Keratinocyte (primary cell): ENCODE data around the gene SIPA1L3. TPM values are rescaled to one million over a fixed set of nuclear protein-coding genes. Genes with fewer than 3 reads are reported as not detected.

ENCODE experiments used
- DNase-seq: peaks from one replicate; pipeline ENCODE4 v3.0.0-alpha.2; 2011; ENCODE audit warnings: low read depth, missing footprints, low spot score
- FAIRE-seq: peaks from 2 replicates; lab custom pipeline; 2011; peaks lifted over from hg19 to GRCh38; lab: Jason Lieb, UNC
- H2AFZ ChIP-seq: 2 replicates; pipeline ENCODE4 v1.6.0; 2012; ENCODE audit warnings: low read length, control low read depth, inconsistent platforms; ENCODE audit not compliant: control insufficient read depth
- H3K27ac ChIP-seq: 2 replicates; pipeline ENCODE4 v1.5.1; 2011; ENCODE audit warnings: low read length; ENCODE audit not compliant: control insufficient read depth, insufficient read depth
- H3K27me3 ChIP-seq: 3 replicates; pipeline ENCODE4 v1.6.0; 2011; ENCODE audit warnings: low read length; ENCODE audit not compliant: control insufficient read depth, insufficient read depth; ENCODE audit errors: extremely low read depth
- H3K36me3 ChIP-seq, 2 experiments: 2 replicates in 1 of 2; 3 replicates in 1 of 2; pipeline ENCODE4 v1.5.1; 2011; ENCODE audit warnings: low read length in 2 of 2, mild to moderate bottlenecking in 1 of 2; ENCODE audit not compliant: control insufficient read depth in 2 of 2, insufficient read depth in 2 of 2; ENCODE audit errors: extremely low read depth in 1 of 2
- H3K4me1 ChIP-seq: 3 replicates; pipeline ENCODE4 v1.5.1; 2011; ENCODE audit warnings: low read length; ENCODE audit not compliant: control insufficient read depth, insufficient read depth; ENCODE audit errors: extremely low read depth
- H3K4me2 ChIP-seq: 3 replicates; pipeline ENCODE4 v1.6.0; 2011; ENCODE audit warnings: low read depth, low read length; ENCODE audit not compliant: control insufficient read depth, insufficient read depth; ENCODE audit errors: extremely low read depth
- H3K4me3 ChIP-seq, 3 experiments: fragments of 200-600 bp in 1 of 3; sonication (generic) in 1 of 3; 2 replicates in 2 of 3; 3 replicates in 1 of 3; pipeline ENCODE4 v1.5.1; 2011 to 2016; ENCODE audit warnings: low read length in 3 of 3, mild to moderate bottlenecking in 3 of 3, control low read depth in 2 of 3, inconsistent platforms in 1 of 3, low read depth in 1 of 3, mixed read lengths in 1 of 3, mixed run types in 1 of 3, moderate library complexity in 1 of 3; ENCODE audit not compliant: control insufficient read depth in 2 of 3, insufficient read depth in 2 of 3; ENCODE audit errors: extremely low read depth in 1 of 3
- H3K79me2 ChIP-seq: 2 replicates; pipeline ENCODE4 v1.6.0; 2012; ENCODE audit warnings: low read length; ENCODE audit not compliant: control insufficient read depth, insufficient read depth
- H3K9ac ChIP-seq: 3 replicates; pipeline ENCODE4 v1.6.0; 2011; ENCODE audit warnings: low read length; ENCODE audit not compliant: control insufficient read depth, insufficient read depth; ENCODE audit errors: extremely low read depth
- H3K9me1 ChIP-seq: 3 replicates; pipeline ENCODE4 v1.6.0; 2011; ENCODE audit warnings: low read length; ENCODE audit not compliant: control insufficient read depth, insufficient read depth; ENCODE audit errors: extremely low read depth
- H3K9me3 ChIP-seq: 2 replicates; pipeline ENCODE4 v1.5.1; 2012; ENCODE audit warnings: low read depth, low read length; ENCODE audit not compliant: control insufficient read depth
- H4K20me1 ChIP-seq: 3 replicates; pipeline ENCODE4 v1.6.0; 2011; ENCODE audit warnings: low read length; ENCODE audit not compliant: control insufficient read depth, insufficient read depth; ENCODE audit errors: extremely low read depth
- EZH2 ChIP-seq: IDR thresholded peaks from one replicate; pipeline ENCODE4 v1.6.1; 2012; ENCODE audit warnings: inconsistent platforms, mild to moderate bottlenecking, low read length, moderate library complexity
- dilution Hi-C: fragments of 300-500 bp; cut with MboI; formaldehyde crosslinking; loops from one replicate; pipeline ENCODE4 v1.7.0; 2020; ENCODE audit warnings: low sequenced_read_pairs; ENCODE audit not compliant: extremely low pct_ligation_motif_present
- polyA plus RNA-seq, 5 experiments: library from polyadenylated mRNA; depleted of rRNA in 3 of 5; stranded (reverse) in 3 of 5; stranded (forward) in 1 of 5; unstranded in 1 of 5; fragments of >200 nt; gene quantifications; 1 replicate in 1 of 5; 2 replicates in 3 of 5; 3 replicates in 1 of 5; pipeline versions ENCODE4 v1.2.1 to v1.2.3, GENCODE V29; 2011 to 2012; ENCODE audit warnings: missing spikeins in 2 of 5, low read depth in 1 of 5, low replicate concordance in 1 of 5
- TF ChIP-seq, protein P1 (sequence below), 3 experiments: IDR thresholded peaks in 1 of 3; conservative IDR thresholded peaks in 1 of 3; optimal IDR thresholded peaks in 1 of 3; 2 replicates in 2 of 3; 3 replicates in 1 of 3; pipeline versions ENCODE3 to v1.5.1; 2011; ENCODE audit warnings: low read length in 3 of 3, mild to moderate bottlenecking in 3 of 3, moderate library complexity in 2 of 3, control low read depth in 1 of 3, inconsistent platforms in 1 of 3; ENCODE audit not compliant: insufficient read depth in 2 of 3; ENCODE audit errors: extremely low read depth in 1 of 3

Gene SIPA1L3
- polyA plus RNA-seq, 1 donor (not counting 4 experiments of a cell fraction or from before 2014, with no cell fraction given): 8.0 TPM

DNA sequence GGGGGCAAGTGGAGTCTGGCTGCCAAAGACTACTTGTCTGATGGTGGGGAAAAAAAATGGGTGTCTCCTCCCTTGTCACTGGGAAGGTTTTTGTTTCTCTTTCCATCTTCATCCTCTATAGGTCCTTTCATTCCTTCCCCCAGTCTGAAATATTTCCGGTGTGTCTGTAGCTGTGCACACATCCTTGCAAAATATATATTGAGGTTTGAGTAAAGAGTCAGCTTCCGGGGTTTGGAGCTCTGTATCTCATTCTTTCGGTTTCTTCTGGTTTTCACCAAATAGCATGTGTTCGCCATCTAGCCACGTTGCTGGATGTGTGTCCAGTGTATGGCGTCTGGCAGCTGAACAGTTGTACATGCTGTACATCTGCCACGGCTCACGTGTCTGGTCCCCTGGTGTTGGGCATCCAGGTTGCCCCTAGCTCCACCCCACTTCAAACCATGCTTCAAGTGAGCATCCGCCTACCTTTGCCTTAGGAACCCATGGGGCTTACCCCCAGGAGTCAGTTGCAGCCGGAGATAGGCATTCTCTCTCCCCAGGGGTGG, 142.2 kb downstream of the SIPA1L3 start:
- H3K27me3 ChIP-seq: no peaks in the 10 kb centered on the region
- H3K4me1 ChIP-seq: no peaks in the 10 kb centered on the region
- H3K9me1 ChIP-seq: peaks cover 3% of the 10 kb centered on the region
- H3K4me2 ChIP-seq: no peak overlapping the region
- DNase-seq (no peak), FAIRE-seq (no peak)
- H3K4me3 ChIP-seq: no peak overlapping the region
- no peaks in the 10 kb centered on the region for H3K9me3 ChIP-seq
- no peak overlapping the region for H3K27ac ChIP-seq
- H4K20me1 ChIP-seq: peaks cover 3% of the 10 kb centered on the region
- no peak overlapping the region for H3K9ac ChIP-seq
- TF ChIP-seq EZH2: no peak
- TF ChIP-seq, protein P1, sequence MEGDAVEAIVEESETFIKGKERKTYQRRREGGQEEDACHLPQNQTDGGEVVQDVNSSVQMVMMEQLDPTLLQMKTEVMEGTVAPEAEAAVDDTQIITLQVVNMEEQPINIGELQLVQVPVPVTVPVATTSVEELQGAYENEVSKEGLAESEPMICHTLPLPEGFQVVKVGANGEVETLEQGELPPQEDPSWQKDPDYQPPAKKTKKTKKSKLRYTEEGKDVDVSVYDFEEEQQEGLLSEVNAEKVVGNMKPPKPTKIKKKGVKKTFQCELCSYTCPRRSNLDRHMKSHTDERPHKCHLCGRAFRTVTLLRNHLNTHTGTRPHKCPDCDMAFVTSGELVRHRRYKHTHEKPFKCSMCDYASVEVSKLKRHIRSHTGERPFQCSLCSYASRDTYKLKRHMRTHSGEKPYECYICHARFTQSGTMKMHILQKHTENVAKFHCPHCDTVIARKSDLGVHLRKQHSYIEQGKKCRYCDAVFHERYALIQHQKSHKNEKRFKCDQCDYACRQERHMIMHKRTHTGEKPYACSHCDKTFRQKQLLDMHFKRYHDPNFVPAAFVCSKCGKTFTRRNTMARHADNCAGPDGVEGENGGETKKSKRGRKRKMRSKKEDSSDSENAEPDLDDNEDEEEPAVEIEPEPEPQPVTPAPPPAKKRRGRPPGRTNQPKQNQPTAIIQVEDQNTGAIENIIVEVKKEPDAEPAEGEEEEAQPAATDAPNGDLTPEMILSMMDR (optimal IDR thresholded peaks at IDR 0.05 in 1 of 3, IDR thresholded peaks at IDR 0.05 in 1 of 3, conservative IDR thresholded peaks at IDR 0.05 in 1 of 3; ENCODE audit: extremely low read depth in 1 of 3, insufficient read depth in 2 of 3, low read length in 3 of 3): no peak
- no peak overlapping the region for H2AFZ ChIP-seq
- H3K36me3 ChIP-seq: peaks cover 0 to 1% of the 10 kb centered on the region in 2 experiments
- peaks cover 1% of the 10 kb centered on the region for H3K79me2 ChIP-seq
- dilution Hi-C loops: no loop called here

DNA sequence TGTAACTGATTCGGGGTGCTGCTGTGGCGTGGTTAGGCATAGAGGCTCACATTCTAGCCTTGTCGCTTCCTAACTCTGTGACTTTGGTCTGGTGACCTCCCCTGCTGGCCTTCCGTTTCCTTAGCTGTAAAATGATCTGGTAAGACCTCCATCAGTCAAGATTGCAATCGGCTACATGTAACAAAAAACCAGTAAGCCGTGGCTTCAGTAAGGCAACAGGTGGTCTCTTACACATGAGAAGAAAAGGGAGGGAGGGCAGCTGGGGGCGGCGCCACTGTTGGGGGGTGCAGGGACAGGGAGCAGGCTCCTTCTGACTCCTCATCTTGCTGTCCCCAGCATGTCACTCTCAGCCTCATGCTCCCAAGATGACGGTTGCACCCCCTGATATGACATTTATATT, 148.0 kb downstream of the SIPA1L3 start:
- no peak for DNase-seq
- Histone ChIP-seq H4K20me1 (peaks cover 3% of the 10 kb centered on the region), H2AFZ (no peak overlapping the region), H3K9me1 (no peaks in the 10 kb centered on the region), H3K27me3 (no peaks in the 10 kb centered on the region), H3K4me1 (peaks cover 5% of the 10 kb centered on the region), H3K9ac (no peak overlapping the region), H3K79me2 (no peaks in the 10 kb centered on the region), H3K4me3 (no peak overlapping the region), H3K4me2 (no peak overlapping the region), H3K27ac (no peak overlapping the region), H3K9me3 (no peaks in the 10 kb centered on the region), H3K36me3 (peaks cover 0 to 1% of the 10 kb centered on the region in 2 experiments)
- dilution Hi-C loops: no loop called here
- TF ChIP-seq EZH2: no peak
- TF ChIP-seq, protein P1 (optimal IDR thresholded peaks at IDR 0.05 in 1 of 3, IDR thresholded peaks at IDR 0.05 in 1 of 3, conservative IDR thresholded peaks at IDR 0.05 in 1 of 3; ENCODE audit: extremely low read depth in 1 of 3, insufficient read depth in 2 of 3, low read length in 3 of 3): no peak
- FAIRE-seq: no peak
